ENCODE data around the gene SIPA1L3. TPM values are rescaled to one million over a fixed set of nuclear protein-coding genes. Genes with fewer than 3 reads are reported as not detected.
"Not testable (repeated sequence)": the region's sequence is repeated elsewhere in the genome, so short reads cannot be mapped to it uniquely, and the experiment has no call there.

The SIPA1L3 gene
- total RNA-seq, 1 donor from 2014 or later, result 14.5 TPM

- DNase-seq, result not testable (repeated sequence)
Measured at GRCh38 chr19:38071054-38071453, 164.0 kb downstream of the SIPA1L3 start.

DNA sequence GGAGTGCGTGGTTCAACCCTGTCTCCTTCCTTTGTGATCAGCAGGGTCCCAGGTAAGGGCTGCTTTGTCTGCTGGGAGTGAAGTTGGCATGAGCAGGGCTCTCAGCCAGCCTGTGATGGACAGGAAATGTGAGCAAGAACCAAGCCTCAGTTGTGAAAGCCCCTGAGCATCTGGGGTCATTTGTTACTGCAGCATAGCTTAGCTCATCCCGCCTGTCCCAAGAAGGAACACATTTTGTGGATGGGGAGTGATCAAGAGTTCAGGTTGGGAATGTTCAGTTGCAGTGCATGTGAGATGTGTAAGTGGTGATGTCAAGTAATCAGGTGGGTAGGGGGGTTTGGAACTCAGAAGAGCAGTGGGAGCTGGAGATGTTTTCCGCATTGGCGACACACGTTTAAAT, 164.6 kb downstream of the SIPA1L3 start:
- DNase-seq, result no peak

DNA sequence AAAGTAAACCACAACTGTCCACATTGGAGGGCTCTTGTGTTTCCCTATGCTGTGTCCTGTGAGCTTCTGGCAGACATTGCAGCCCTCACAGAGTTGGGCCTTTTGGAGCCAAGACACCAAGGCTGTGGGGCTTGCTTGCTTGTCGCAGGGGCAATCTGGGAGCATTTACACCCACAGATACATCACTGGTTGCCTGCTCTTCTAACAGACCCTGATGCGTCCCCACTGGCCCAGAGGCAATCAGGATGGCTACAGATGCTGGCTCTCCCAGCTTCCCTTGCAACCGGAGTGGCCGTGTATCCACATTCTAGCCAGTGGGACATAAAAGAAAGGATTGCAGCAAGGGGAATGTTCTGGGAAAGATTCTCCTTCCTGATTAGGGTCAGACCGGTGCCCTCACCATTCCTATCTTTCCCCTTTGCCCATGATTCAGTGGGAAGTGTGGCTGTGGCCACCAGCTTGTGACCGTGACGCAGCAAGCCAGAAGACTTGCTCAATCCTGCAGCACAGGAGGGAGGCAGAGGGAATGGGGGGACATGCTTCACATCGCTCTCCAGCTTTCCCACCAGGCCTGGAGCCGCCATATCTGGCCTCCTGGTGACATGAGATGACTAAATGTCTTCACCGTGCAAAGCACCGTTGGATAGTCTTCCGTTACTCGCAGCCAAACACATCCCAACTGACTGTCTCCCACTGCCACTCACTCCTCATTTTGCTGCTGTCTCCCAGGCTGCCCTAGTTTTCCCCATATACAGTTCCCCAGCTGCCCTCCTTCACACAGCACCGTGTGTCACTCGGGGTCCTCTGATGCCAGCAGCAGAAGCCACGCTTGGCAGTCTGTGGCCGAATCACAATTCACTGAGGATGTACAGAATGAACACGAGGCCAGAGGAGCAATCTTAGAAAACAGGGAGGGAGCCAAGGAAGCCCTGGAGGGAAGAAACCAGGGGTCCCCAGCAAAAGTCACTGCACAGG, 166.1 kb downstream of the SIPA1L3 start:
- DNase-seq, result no peak

- DNase-seq, result no peak
Measured at GRCh38 chr19:38073841-38074685, 167.1 kb downstream of the SIPA1L3 start.

DNA sequence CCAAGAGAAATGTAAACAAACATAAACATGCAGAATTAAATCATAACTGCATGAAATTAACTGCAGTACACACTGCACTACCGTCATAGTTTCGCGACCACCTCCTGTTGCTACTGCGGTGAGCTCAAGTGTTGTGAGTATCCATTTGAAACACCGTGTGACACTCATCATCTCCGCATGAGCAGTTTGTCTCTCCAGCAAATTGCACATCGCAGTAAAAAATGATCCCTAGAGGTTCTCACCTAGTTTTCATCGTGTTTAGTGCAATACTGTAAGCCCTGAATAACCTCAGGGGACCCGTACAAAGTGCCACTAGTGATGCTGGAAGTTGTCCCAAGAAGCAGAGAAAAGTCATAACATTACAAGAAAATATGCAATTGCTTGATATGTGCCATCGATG, 169.3 kb downstream of the SIPA1L3 start:
- DNase-seq, result no peak

DNA sequence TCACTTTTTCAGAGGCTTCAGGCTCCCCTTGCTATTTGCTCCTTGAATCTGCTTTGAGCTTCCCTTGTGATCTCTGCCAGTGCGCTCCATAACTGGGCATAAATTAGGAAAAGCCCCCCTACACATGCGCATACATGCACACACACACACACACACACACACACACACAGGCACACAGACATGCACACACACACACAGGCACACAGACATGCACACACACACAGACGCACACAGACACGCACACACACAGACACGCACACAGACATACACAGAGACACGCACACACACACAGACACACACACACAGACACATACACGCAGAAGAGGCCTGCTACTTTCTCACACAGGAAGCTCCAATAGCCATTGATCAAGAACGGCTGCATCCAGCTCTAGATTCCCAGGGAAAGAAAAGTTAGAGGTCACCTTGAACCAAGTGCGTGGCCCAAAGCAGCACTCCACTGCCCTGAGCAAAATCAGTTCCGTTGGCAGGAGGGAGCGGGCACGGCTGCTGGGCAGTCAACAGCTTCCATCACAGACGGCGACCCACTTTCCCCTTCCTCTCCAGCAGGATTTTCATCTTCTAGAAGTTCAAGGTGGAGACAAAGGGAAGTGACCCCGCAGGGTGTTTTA, 171.4 kb downstream of the SIPA1L3 start:
- no peak for DNase-seq

- DNase-seq, result peak; percentile 83
Measured at GRCh38 chr19:38079926-38080380, 172.9 kb downstream of the SIPA1L3 start.

GRCh38 chr19:38081547-38082255, 174.7 kb downstream of the SIPA1L3 start:
- no peak for DNase-seq

- DNase-seq, result no peak
Measured at GRCh38 chr19:38082256-38083118, 175.5 kb downstream of the SIPA1L3 start.

GRCh38 chr19:38084196-38084595, 177.2 kb downstream of the SIPA1L3 start:
- no peak for DNase-seq

DNA sequence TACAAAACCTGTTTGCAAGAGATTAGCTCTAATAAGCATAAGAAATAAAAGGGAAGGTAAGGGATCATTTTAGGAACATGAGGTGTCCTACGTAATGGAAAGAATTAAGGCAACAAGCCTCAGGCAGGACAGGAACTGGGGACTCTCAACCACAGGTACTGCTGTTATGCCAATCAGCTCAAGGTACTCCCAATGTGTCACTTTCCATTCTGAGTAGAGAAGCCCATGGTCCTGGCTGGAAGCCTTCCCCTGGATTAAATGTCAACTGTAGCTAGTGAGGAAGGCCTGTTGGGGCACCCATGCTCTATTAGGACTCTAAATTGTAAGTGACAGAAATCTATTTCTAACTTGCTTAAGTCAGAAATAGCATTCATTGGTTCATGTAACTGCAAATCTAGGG, 182.4 kb downstream of the SIPA1L3 start:
- no peak for DNase-seq

- DNase-seq, result no peak
Measured at GRCh38 chr19:38093154-38093553, 186.1 kb downstream of the SIPA1L3 start.

GRCh38 chr19:38093587-38093986, 186.6 kb downstream of the SIPA1L3 start:
- DNase-seq, result no peak

DNA sequence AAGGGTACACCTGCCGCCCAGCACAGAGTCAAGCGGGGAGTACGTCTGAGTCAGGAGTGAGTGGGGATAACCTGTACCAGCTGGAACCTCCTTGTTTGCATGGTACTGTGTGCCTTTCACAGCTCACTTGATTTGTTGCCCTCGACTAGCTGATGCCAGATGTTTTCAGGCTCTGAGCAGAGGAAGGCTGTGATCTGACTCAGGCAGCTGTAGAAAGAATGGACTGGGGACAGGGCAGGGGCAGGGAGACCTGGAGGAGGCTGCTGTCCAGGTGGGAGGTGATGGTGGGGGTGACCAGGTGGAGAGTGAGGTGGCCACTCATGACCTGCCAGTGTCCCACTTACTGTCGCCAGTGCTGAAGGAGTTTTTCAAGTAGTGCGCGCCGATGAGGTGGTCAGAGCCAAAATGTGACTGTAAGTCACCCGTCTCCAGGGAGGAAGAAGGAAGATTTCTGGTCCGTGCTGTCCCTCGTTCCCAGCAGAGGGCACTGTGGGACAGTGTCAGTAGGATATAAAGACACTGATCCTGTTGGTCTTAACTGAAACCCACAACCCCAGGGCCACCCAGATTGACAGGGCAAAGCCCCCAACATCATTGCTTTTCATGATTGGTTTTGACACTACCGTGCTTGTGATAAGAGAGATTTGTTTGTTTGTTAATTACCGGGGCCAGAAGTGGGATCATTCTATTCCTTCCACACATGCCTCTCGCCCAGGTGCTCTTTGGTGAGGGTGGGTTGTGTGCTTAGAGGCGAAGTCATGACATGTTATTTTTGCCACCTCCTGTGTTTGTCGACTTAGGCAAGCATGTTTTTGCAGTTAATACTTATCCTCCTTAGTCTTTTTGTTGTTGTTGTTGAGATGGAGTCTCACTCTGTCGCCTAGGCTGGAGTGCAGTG, 188.7 kb downstream of the SIPA1L3 start:
- peak; percentile 84 for DNase-seq

- DNase-seq, result no peak
Measured at GRCh38 chr19:38099966-38100365, 193.0 kb downstream of the SIPA1L3 start.

DNA sequence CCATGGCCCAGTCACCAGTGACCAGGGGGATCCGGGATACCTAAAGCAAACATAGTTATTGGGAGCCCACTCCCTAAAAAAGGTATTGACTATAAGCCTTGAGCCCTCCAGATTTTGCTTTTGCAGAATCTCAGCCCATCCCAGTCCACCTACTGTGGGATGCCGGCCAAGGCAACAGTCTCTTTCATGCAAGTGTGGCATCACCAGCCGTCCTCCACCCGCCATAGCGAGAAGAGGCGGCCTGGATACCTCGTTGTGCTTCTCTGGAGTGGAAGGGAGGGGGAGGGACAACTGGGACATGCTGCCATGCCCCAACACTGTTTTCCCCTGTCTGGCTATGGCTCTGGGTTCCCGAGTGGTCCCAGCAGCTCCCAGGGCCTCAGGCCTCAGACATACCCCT, 193.6 kb downstream of the SIPA1L3 start:
- DNase-seq, result no peak

DNA sequence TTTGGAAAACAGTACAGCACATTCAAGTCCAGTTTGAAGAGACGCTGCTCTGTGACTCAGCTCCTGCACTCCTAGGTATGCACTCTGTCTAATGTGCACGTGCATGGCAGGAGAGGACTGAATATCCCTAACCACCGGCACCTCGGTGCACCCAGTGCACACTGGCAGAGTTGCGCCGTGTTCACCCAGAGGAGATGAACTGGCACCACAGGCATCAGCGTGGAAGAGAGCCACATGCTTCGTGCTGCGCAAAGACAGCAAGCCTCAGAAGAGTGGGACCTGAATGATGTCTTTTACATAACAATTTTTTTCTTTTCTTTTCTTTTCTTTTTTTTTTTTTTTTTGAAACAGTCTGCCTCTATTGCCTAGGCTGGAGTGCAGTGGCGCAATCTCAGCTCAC, 194.7 kb downstream of the SIPA1L3 start:
- DNase-seq, result no peak

DNA sequence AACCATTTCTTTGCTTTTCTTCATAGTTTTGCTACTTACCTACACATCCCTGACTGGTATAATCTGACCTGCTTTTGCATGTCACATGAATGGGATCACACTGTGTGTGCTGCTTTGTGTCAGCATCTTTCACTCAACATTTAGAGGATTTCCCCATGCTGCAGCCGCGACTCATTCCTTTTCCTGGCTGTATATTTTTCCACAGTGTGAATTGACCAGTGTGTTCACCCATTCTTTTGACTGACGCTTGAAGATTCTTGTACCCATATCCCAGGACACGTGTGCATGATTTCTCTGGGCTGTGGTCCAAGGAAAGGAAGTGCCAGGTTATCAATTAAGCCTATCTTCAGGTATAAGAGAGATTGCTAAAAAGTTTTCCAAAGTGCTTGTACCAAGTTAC, 198.6 kb downstream of the SIPA1L3 start:
- DNase-seq, result no peak

GRCh38 chr19:38107129-38107528, 200.1 kb downstream of the SIPA1L3 start:
- DNase-seq, result no peak

DNA sequence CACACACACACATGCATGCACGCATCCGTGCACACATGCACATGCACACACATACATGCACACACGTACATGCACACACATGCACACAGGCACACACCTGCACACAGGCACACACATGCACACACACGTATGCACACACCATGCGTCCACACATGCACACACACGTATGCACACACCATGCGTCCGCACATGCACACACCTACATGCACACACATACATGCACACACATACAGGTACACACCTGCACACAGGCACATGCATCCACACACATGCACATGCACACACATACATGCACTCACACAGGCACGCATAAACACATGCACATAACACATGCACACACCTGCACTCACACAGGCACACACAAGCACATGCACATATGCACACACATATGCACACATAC, 204.9 kb downstream of the SIPA1L3 start:
- no peak for DNase-seq
